ENCODE results near the gene TRUB2. TPM values are rescaled to one million over a fixed set of nuclear protein-coding genes. Genes with fewer than 3 reads are reported as not detected.

Gene TRUB2
- total and polyA plus RNA-seq, 2 of the 8 experiments (the other 6 are each of a cell fraction or from before 2014, with no cell fraction given) = 20.7 to 37.8 TPM

DNA sequence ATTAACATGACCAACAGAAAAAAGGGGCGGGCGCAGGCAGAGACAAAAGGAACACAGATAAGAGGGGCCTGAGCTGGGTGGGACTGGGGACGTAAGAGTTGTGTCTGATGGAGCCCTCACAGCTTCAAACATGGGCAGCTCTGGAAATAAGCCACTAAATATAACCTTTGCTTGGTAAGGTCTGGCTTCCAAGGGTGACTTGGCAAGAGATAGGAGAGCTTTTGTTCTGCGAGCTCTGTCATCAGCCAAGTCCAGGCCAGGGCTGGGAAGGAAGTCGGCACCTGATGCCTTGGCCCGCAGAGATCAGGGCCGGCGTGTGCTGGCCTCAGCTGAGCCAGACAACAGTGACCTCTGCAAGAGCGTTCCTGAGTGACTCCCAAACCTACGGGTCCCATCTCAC lies 11.8 kb downstream of the TRUB2 start (continued):
- TF ChIP-seq CHD7 (IDR thresholded peaks at IDR 0.05; ENCODE audit: insufficient replicate concordance, low read length) (no peak), NANOG (IDR thresholded peaks at IDR 0.05; ENCODE audit: insufficient read depth, low read depth, low read length, poor library complexity, severe bottlenecking) (no peak), TBP (IDR thresholded peaks at IDR 0.05; ENCODE audit: low read depth, low read length) (no peak)
